ENCODE data around the gene SLC2A4RG. TPM values are rescaled to one million over a fixed set of nuclear protein-coding genes. Genes with fewer than 3 reads are reported as not detected.
A peak's percentile ranks its signal among the peaks of the same experiment; 100 is the strongest.

Gene SLC2A4RG
- total and polyA plus RNA-seq, 2 experiments from 2014 or later = 46.6 to 177 TPM

GRCh38 chr20:63736893-63737694 is 2.5 kb upstream of the SLC2A4RG start:
- Histone ChIP-seq H3K4me1 (ENCODE audit: low read depth) (peaks cover 19% of the 10 kb centered on the region), H3K36me3 (peaks cover 8% of the 10 kb centered on the region), H3K9me3 (ENCODE audit: low read depth) (no peaks in the 10 kb centered on the region), H3K27me3 (no peaks in the 10 kb centered on the region), H3K4me3 (no peak overlapping the region), H3K27ac (no peak overlapping the region)
- no peak for TF ChIP-seq CTCF (IDR thresholded peaks at IDR 0.05; ENCODE audit: low read depth, low read length)
- DNase-seq (ENCODE audit: low read depth in 1 of 2, low spot score in 1 of 2) = no peak

- H3K9me3 ChIP-seq (ENCODE audit: low read depth) = no peaks in the 10 kb centered on the region
- TF ChIP-seq CTCF (IDR thresholded peaks at IDR 0.05; ENCODE audit: low read depth, low read length) = no peak
- peaks cover 10% of the 10 kb centered on the region for H3K36me3 ChIP-seq
- H3K27ac ChIP-seq = no peak overlapping the region
- no peak overlapping the region for H3K4me3 ChIP-seq
- no peaks in the 10 kb centered on the region for H3K27me3 ChIP-seq
- DNase-seq (ENCODE audit: low read depth in 1 of 2, low spot score in 1 of 2) = no peak
- peaks cover 19% of the 10 kb centered on the region for H3K4me1 ChIP-seq (ENCODE audit: low read depth)
These were observed 2.0 kb upstream of the SLC2A4RG start for GRCh38 chr20:63737695-63737944.

GRCh38 chr20:63737945-63738686 is 1.5 kb upstream of the SLC2A4RG start:
- Histone ChIP-seq H3K36me3 (peaks cover 15% of the 10 kb centered on the region), H3K4me1 (ENCODE audit: low read depth) (peaks cover 19% of the 10 kb centered on the region), H3K9me3 (ENCODE audit: low read depth) (no peaks in the 10 kb centered on the region), H3K4me3 (peak overlapping the region; percentile 35), H3K27ac (peak overlapping the region; percentile 74), H3K27me3 (no peaks in the 10 kb centered on the region)
- DNase-seq (ENCODE audit: low read depth in 1 of 2, low spot score in 1 of 2) = no peak
- TF ChIP-seq CTCF (IDR thresholded peaks at IDR 0.05; ENCODE audit: low read depth, low read length) = no peak

GRCh38 chr20:63738687-63739129 is 868 bp upstream of the SLC2A4RG start:
- peak overlapping the region; percentile 35 for H3K4me3 ChIP-seq
- no peaks in the 10 kb centered on the region for H3K9me3 ChIP-seq (ENCODE audit: low read depth)
- H3K27me3 ChIP-seq = no peaks in the 10 kb centered on the region
- H3K36me3 ChIP-seq = peaks cover 21% of the 10 kb centered on the region
- H3K27ac ChIP-seq = peak overlapping the region; percentile 74
- DNase-seq (ENCODE audit: low read depth in 1 of 2, low spot score in 1 of 2) = peak; percentile 29 to 87
- H3K4me1 ChIP-seq (ENCODE audit: low read depth) = peaks cover 19% of the 10 kb centered on the region
- TF ChIP-seq CTCF (IDR thresholded peaks at IDR 0.05; ENCODE audit: low read depth, low read length) = no peak

- Histone ChIP-seq H3K27ac (peak overlapping the region; percentile 64), H3K4me3 (peak overlapping the region; percentile 67), H3K27me3 (no peaks in the 10 kb centered on the region), H3K9me3 (ENCODE audit: low read depth) (no peaks in the 10 kb centered on the region), H3K36me3 (peaks cover 26% of the 10 kb centered on the region), H3K4me1 (ENCODE audit: low read depth) (peaks cover 19% of the 10 kb centered on the region)
- DNase-seq (ENCODE audit: low read depth in 1 of 2, low spot score in 1 of 2) = peak; percentile 46 to 64
- TF ChIP-seq CTCF (IDR thresholded peaks at IDR 0.05; ENCODE audit: low read depth, low read length) = no peak
These were observed 572 bp downstream of the SLC2A4RG start for GRCh38 chr20:63740070-63740626.

Data from cardiac muscle cell (in vitro differentiated cells and primary cell).